ENCODE data around the gene GAGE10. TPM values are rescaled to one million over a fixed set of nuclear protein-coding genes. Genes with fewer than 3 reads are reported as not detected.

Gene GAGE10
- total RNA-seq, 1 experiment from 2014 or later = not detected

GRCh38 chrX:49256268-49256995 is 47.0 kb upstream of the GAGE10 start:
- BruUV-seq (replicated peaks) = no TSS peak
- no peak for DNase-seq (ENCODE audit: low read depth, low spot score)
- Histone ChIP-seq H3K4me3 (ENCODE audit: low read depth in 2 of 2, low read length in 2 of 2) (no peak overlapping the region), H3K27me3 (ENCODE audit: control insufficient read depth, insufficient read depth, low read length) (no peaks in the 10 kb centered on the region), H3K27ac (ENCODE audit: low read length) (no peak overlapping the region), H3K9me3 (ENCODE audit: control insufficient read depth, insufficient read depth, low read depth, low read length) (no peaks in the 10 kb centered on the region), H3K4me1 (ENCODE audit: control insufficient read depth, insufficient read depth, low read length) (no peaks in the 10 kb centered on the region), H3K36me3 (ENCODE audit: control insufficient read depth, insufficient read depth, low read length) (no peaks in the 10 kb centered on the region)
- ChIA-PET POLR2A (interaction anchor here (0.7 kb wide), 1 partner anchor 298 kb away, joined by 3 read pairs; no protein-coding TSS in a partner anchor), CTCF (no interaction called here)
- ATAC-seq = no peak
- in situ Hi-C loops (cut with HindIII; ENCODE audit: low pct_unique_long_range_greater_than_20kb, low sequenced_read_pairs) (no loop called here), intact Hi-C loops (cut with micrococcal nuclease; ENCODE audit: unreplicated experiment) (no loop called here)
- no peak for TF ChIP-seq POLR2AphosphoS5 (IDR thresholded peaks at IDR 0.05; ENCODE audit: low read depth, low read length)
- TF ChIP-seq SIN3A (IDR thresholded peaks at IDR 0.05; ENCODE audit: borderline replicate concordance, insufficient read depth, low read depth, low read length) = no peak
- no peak for TF ChIP-seq TCF7L2 (IDR thresholded peaks at IDR 0.05; ENCODE audit: low read depth, low read length)
- TF ChIP-seq CTCF (IDR thresholded peaks at IDR 0.05) = no peak

GRCh38 chrX:49257074-49257790 is 46.2 kb upstream of the GAGE10 start:
- Histone ChIP-seq H3K27me3 (ENCODE audit: control insufficient read depth, insufficient read depth, low read length) (no peaks in the 10 kb centered on the region), H3K36me3 (ENCODE audit: control insufficient read depth, insufficient read depth, low read length) (no peaks in the 10 kb centered on the region), H3K4me3 (ENCODE audit: low read depth in 2 of 2, low read length in 2 of 2) (no peak overlapping the region), H3K27ac (ENCODE audit: low read length) (no peak overlapping the region), H3K4me1 (ENCODE audit: control insufficient read depth, insufficient read depth, low read length) (no peaks in the 10 kb centered on the region), H3K9me3 (ENCODE audit: control insufficient read depth, insufficient read depth, low read depth, low read length) (no peaks in the 10 kb centered on the region)
- in situ Hi-C loops (cut with HindIII; ENCODE audit: low pct_unique_long_range_greater_than_20kb, low sequenced_read_pairs) = no loop called here
- DNase-seq (ENCODE audit: low read depth, low spot score) (no peak), ATAC-seq (no peak)
- no TSS peak for BruUV-seq (replicated peaks)
- ChIA-PET CTCF (interaction anchor here (0.7 kb wide), 1 partner anchor 406 kb away, joined by 3 read pairs; no protein-coding TSS in a partner anchor), POLR2A (no interaction called here)
- intact Hi-C loops (cut with micrococcal nuclease; ENCODE audit: unreplicated experiment) = no loop called here
- TF ChIP-seq TCF7L2 (IDR thresholded peaks at IDR 0.05; ENCODE audit: low read depth, low read length) (no peak), CTCF (IDR thresholded peaks at IDR 0.05) (no peak), POLR2AphosphoS5 (IDR thresholded peaks at IDR 0.05; ENCODE audit: low read depth, low read length) (no peak), REST (IDR thresholded peaks at IDR 0.05; ENCODE audit: insufficient read depth in 1 of 2, low read depth in 2 of 2, low read length in 1 of 2) (no peak), SIN3A (IDR thresholded peaks at IDR 0.05; ENCODE audit: borderline replicate concordance, insufficient read depth, low read depth, low read length) (no peak)

Data from Panc1 (cell line).